Measurements from ENCODE around the gene STEAP1B. TPM values are rescaled to one million over a fixed set of nuclear protein-coding genes. Genes with fewer than 3 reads are reported as not detected.

STEAP1B gene
- total RNA-seq, 1 donor from 2014 or later: 1.3 TPM

- Histone ChIP-seq H3K36me3 (ENCODE audit: insufficient read depth, low read length) (no peaks in the 10 kb centered on the region), H3K4me2 (ENCODE audit: low read length) (no peak overlapping the region), H3K27ac (ENCODE audit: low read depth, low read length) (no peak overlapping the region), H3K4me1 (ENCODE audit: insufficient read depth, low read length) (peaks cover 1% of the 10 kb centered on the region), H4K20me1 (ENCODE audit: insufficient read depth, low read length) (no peaks in the 10 kb centered on the region), H3K27me3 (ENCODE audit: insufficient read depth, low read length) (no peaks in the 10 kb centered on the region), H2AFZ (ENCODE audit: low read depth, low read length) (no peak overlapping the region), H3K9ac (ENCODE audit: low read length) (no peak overlapping the region), H3K9me3 (ENCODE audit: insufficient read depth, low read depth, low read length) (no peaks in the 10 kb centered on the region), H3K79me2 (ENCODE audit: insufficient read depth, low read length) (no peaks in the 10 kb centered on the region), H3K4me3 (ENCODE audit: insufficient read depth, low read depth, low read length) (no peak overlapping the region)
- Mint-ChIP-seq H3K27me3 (ENCODE audit: low read depth, unreplicated experiment) (no peaks in the 10 kb centered on the region), H3K36me3 (ENCODE audit: low read depth, unreplicated experiment) (no peaks in the 10 kb centered on the region), H3K4me1 (ENCODE audit: low read depth, unreplicated experiment) (no peaks in the 10 kb centered on the region), H3K4me3 (ENCODE audit: unreplicated experiment) (no peak overlapping the region), H3K27ac (ENCODE audit: unreplicated experiment) (no peak overlapping the region), H3K9me3 (ENCODE audit: unreplicated experiment) (no peaks in the 10 kb centered on the region)
- TF ChIP-seq, protein P1, sequence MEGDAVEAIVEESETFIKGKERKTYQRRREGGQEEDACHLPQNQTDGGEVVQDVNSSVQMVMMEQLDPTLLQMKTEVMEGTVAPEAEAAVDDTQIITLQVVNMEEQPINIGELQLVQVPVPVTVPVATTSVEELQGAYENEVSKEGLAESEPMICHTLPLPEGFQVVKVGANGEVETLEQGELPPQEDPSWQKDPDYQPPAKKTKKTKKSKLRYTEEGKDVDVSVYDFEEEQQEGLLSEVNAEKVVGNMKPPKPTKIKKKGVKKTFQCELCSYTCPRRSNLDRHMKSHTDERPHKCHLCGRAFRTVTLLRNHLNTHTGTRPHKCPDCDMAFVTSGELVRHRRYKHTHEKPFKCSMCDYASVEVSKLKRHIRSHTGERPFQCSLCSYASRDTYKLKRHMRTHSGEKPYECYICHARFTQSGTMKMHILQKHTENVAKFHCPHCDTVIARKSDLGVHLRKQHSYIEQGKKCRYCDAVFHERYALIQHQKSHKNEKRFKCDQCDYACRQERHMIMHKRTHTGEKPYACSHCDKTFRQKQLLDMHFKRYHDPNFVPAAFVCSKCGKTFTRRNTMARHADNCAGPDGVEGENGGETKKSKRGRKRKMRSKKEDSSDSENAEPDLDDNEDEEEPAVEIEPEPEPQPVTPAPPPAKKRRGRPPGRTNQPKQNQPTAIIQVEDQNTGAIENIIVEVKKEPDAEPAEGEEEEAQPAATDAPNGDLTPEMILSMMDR (IDR thresholded peaks at IDR 0.05; ENCODE audit: insufficient read depth, low read depth, low read length): no peak
- no peak for TF ChIP-seq EZH2 (IDR thresholded peaks at IDR 0.05; ENCODE audit: insufficient read depth, low read length)
- DNase-seq (ENCODE audit: low read depth) (no peak), FAIRE-seq (no peak)
These were observed 74.6 kb downstream of the STEAP1B start for GRCh38 chr7:22425361-22425760.

DNA sequence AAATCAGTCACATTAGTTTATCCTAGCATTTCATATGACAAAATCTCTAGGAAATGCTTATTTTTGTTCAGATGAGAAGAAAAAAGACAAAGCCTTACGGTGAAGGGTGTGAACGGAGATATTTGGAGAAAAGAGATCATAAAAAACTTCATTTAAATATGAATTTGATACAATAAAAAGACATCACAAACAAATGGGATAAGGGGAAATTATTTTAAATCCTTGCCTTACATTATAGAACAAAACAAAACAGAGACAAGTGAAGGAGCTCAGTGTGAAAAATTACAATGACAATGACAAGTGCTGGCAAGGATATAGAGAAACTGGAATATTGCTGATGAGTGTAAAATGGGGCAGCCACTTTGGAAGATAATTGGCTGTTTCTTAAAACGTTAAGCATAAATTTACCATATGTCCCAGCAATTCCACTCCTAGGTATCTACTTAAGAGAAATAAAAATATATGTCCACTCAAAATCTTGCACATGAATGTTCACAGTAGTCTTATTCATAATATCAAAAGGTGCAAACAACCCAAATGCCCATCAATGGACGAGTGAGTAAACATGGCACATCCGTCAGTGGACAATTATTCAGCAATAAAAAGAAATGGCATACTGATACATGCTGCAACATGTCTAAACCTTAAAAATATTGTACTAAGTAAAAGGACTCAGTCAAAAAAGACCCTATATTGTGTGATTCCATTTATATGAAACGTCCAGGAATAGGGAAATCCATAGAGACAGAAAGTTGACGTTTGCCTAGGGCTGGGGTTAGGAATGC lies 77.0 kb downstream of the STEAP1B start:
- H3K36me3 ChIP-seq (ENCODE audit: insufficient read depth, low read length): no peaks in the 10 kb centered on the region
- H3K27me3 ChIP-seq (ENCODE audit: insufficient read depth, low read length): no peaks in the 10 kb centered on the region
- no peak overlapping the region for H3K4me2 ChIP-seq (ENCODE audit: low read length)
- no peak for DNase-seq (ENCODE audit: low read depth)
- Mint-ChIP-seq H3K36me3 (ENCODE audit: low read depth, unreplicated experiment) (no peaks in the 10 kb centered on the region), H3K4me3 (ENCODE audit: unreplicated experiment) (no peak overlapping the region), H3K27ac (ENCODE audit: unreplicated experiment) (no peak overlapping the region), H3K4me1 (ENCODE audit: low read depth, unreplicated experiment) (no peaks in the 10 kb centered on the region), H3K27me3 (ENCODE audit: low read depth, unreplicated experiment) (no peaks in the 10 kb centered on the region), H3K9me3 (ENCODE audit: unreplicated experiment) (no peaks in the 10 kb centered on the region)
- H3K9ac ChIP-seq (ENCODE audit: low read length): no peak overlapping the region
- H3K79me2 ChIP-seq (ENCODE audit: insufficient read depth, low read length): no peaks in the 10 kb centered on the region
- no peaks in the 10 kb centered on the region for H4K20me1 ChIP-seq (ENCODE audit: insufficient read depth, low read length)
- H2AFZ ChIP-seq (ENCODE audit: low read depth, low read length): no peak overlapping the region
- TF ChIP-seq, protein P1 (IDR thresholded peaks at IDR 0.05; ENCODE audit: insufficient read depth, low read depth, low read length): no peak
- no peak for TF ChIP-seq EZH2 (IDR thresholded peaks at IDR 0.05; ENCODE audit: insufficient read depth, low read length)
- H3K27ac ChIP-seq (ENCODE audit: low read depth, low read length): no peak overlapping the region
- no peak overlapping the region for H3K4me3 ChIP-seq (ENCODE audit: insufficient read depth, low read depth, low read length)
- no peaks in the 10 kb centered on the region for H3K9me3 ChIP-seq (ENCODE audit: insufficient read depth, low read depth, low read length)
- no peaks in the 10 kb centered on the region for H3K4me1 ChIP-seq (ENCODE audit: insufficient read depth, low read length)
- FAIRE-seq: no peak

DNA sequence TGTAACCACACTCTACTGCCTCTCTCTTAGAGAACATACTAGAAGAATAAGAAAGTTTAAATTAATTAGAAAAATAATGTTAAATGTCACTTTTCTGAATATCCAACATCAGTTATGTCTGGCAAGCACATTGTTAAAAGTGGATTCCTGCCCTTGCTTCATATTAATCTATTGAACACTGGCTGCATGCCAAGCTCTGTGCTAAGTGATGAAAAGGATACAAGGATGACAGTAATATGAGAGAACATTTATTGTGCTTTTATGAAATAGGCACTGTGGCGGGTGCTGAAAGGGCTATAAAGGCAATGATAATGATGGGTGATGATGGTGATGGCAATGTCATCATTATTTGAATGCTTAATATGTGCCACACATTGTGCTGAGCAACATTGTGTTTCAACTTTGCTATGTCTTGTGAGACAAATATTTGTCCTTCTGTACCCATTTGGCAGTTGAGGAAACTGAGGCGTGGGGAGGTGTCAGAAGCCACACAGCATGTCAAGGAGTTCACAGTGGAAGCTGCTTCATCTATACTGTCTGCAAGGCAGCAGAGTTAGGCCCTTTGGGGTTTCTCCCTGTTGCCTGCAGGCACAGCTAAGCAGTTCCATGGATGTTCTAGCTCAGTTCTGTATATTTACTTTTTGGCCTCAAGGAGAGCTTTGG lies 78.9 kb downstream of the STEAP1B start:
- Mint-ChIP-seq H3K27me3 (ENCODE audit: low read depth, unreplicated experiment) (peaks cover 3% of the 10 kb centered on the region), H3K4me3 (ENCODE audit: unreplicated experiment) (no peak overlapping the region), H3K9me3 (ENCODE audit: unreplicated experiment) (no peaks in the 10 kb centered on the region), H3K27ac (ENCODE audit: unreplicated experiment) (no peak overlapping the region), H3K36me3 (ENCODE audit: low read depth, unreplicated experiment) (no peaks in the 10 kb centered on the region), H3K4me1 (ENCODE audit: low read depth, unreplicated experiment) (no peaks in the 10 kb centered on the region)
- DNase-seq (ENCODE audit: low read depth) (no peak), FAIRE-seq (no peak)
- Histone ChIP-seq H3K27me3 (ENCODE audit: insufficient read depth, low read length) (no peaks in the 10 kb centered on the region), H3K9ac (ENCODE audit: low read length) (no peak overlapping the region), H3K79me2 (ENCODE audit: insufficient read depth, low read length) (no peaks in the 10 kb centered on the region), H3K36me3 (ENCODE audit: insufficient read depth, low read length) (no peaks in the 10 kb centered on the region), H4K20me1 (ENCODE audit: insufficient read depth, low read length) (no peaks in the 10 kb centered on the region), H3K4me3 (ENCODE audit: insufficient read depth, low read depth, low read length) (no peak overlapping the region), H3K4me1 (ENCODE audit: insufficient read depth, low read length) (no peaks in the 10 kb centered on the region), H2AFZ (ENCODE audit: low read depth, low read length) (no peak overlapping the region), H3K27ac (ENCODE audit: low read depth, low read length) (no peak overlapping the region), H3K4me2 (ENCODE audit: low read length) (no peak overlapping the region), H3K9me3 (ENCODE audit: insufficient read depth, low read depth, low read length) (no peaks in the 10 kb centered on the region)
- TF ChIP-seq EZH2 (IDR thresholded peaks at IDR 0.05; ENCODE audit: insufficient read depth, low read length): no peak
- TF ChIP-seq, protein P1 (IDR thresholded peaks at IDR 0.05; ENCODE audit: insufficient read depth, low read depth, low read length): no peak

Measured in astrocyte (in vitro differentiated cells and primary cell).